ENCODE measurements around the gene PDP2.
"Not testable (repeated sequence)": the region's sequence is repeated elsewhere in the genome, so short reads cannot be mapped to it uniquely, and the experiment has no call there.

PDP2 gene

DNA sequence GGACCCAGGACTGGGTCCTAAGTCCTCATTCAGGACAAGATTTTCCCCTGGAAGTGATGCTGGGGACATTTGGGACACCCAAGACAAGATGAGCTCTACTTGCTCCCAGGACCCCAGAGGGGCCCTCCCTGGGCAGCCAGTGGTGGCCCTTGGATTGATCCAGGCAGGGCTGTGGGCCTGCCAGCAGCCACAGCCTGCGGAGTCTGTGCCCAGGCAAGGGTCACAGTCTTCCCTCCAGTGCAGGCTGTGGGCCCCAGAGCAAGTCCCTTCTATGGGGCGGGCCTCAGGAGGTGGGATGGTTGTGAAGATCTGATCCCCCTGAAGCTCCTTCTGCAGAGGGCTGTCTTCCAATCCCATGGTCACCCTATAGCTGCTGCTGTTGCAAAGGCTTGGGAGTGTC, 23.5 kb upstream of the PDP2 start:
- Histone ChIP-seq H3K27ac (ENCODE audit: low read length) (no peak overlapping the region), H3K4me3 (ENCODE audit: low read length) (no peak overlapping the region), H3K27me3 (ENCODE audit: insufficient read depth, low read length) (no peaks in the 10 kb centered on the region), H3K9me3 (ENCODE audit: insufficient read depth, low read depth, low read length) (no peaks in the 10 kb centered on the region), H3K36me3 (ENCODE audit: insufficient read depth, low read depth, low read length) (no peaks in the 10 kb centered on the region), H3K9ac (ENCODE audit: low read depth, low read length) (no peak overlapping the region), H3K4me1 (ENCODE audit: insufficient read depth, low read length) (no peaks in the 10 kb centered on the region)

DNA sequence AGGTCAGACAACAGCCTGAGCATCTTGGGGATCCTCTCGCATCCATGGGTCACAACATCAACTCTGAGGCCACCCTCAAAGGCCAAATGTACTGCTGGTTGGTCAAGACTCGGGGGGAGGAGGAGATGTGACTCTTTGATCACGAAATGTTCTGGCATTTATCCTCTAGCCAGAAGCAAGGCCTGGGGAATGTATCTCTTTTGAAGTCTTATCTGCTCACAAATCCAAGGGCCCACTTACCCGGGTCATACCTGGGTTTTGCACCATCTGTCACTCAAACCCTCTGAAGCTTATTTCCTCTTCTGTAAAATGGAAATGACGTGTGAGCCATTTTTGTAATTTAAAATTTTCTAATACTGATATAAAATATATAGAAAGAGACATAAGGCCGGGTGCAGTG, 22.9 kb upstream of the PDP2 start:
- no peak overlapping the region for H3K4me3 ChIP-seq (ENCODE audit: low read length)
- no peaks in the 10 kb centered on the region for H3K4me1 ChIP-seq (ENCODE audit: insufficient read depth, low read length)
- H3K9me3 ChIP-seq (ENCODE audit: insufficient read depth, low read depth, low read length), result no peaks in the 10 kb centered on the region
- no peak overlapping the region for H3K27ac ChIP-seq (ENCODE audit: low read length)
- no peak overlapping the region for H3K9ac ChIP-seq (ENCODE audit: low read depth, low read length)
- H3K27me3 ChIP-seq (ENCODE audit: insufficient read depth, low read length), result no peaks in the 10 kb centered on the region
- no peaks in the 10 kb centered on the region for H3K36me3 ChIP-seq (ENCODE audit: insufficient read depth, low read depth, low read length)

DNA sequence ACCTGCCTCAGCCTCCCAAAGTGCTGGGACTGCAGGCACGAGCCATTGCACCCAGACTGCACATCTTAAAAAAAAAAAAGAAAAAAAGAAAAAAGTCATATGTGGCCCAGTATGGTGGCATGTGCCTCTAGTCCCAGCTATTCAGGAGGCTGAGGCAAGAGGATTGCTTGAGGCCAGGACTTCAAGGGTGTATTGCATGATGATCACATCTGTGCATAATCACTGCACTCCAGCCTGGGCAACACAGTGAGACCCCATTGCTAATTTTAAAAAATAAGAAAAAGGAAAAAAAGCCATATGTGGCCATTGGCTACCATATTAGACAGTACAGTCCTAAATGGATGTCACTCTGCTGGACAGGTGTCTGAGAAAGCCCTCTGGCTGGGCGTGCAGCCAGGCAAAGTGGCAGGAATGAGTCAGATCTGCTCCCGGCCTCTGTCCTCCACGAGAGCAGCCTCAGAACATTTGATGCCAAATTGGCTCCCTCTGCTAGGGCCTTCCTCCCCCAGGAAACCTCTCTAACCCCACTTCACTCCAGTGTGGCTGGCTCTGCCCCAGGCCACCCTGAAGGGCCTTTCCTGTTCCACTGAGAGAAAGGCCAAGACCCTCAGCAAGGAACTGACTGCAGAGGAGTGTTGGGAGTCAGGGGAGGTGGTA, 21.4 kb upstream of the PDP2 start:
- Histone ChIP-seq H3K27ac (ENCODE audit: low read length) (no peak overlapping the region), H3K9ac (ENCODE audit: low read depth, low read length) (no peak overlapping the region), H3K36me3 (ENCODE audit: insufficient read depth, low read depth, low read length) (no peaks in the 10 kb centered on the region), H3K4me1 (ENCODE audit: insufficient read depth, low read length) (no peaks in the 10 kb centered on the region), H3K9me3 (ENCODE audit: insufficient read depth, low read depth, low read length) (no peaks in the 10 kb centered on the region), H3K27me3 (ENCODE audit: insufficient read depth, low read length) (no peaks in the 10 kb centered on the region), H3K4me3 (ENCODE audit: low read length) (no peak overlapping the region)

DNA sequence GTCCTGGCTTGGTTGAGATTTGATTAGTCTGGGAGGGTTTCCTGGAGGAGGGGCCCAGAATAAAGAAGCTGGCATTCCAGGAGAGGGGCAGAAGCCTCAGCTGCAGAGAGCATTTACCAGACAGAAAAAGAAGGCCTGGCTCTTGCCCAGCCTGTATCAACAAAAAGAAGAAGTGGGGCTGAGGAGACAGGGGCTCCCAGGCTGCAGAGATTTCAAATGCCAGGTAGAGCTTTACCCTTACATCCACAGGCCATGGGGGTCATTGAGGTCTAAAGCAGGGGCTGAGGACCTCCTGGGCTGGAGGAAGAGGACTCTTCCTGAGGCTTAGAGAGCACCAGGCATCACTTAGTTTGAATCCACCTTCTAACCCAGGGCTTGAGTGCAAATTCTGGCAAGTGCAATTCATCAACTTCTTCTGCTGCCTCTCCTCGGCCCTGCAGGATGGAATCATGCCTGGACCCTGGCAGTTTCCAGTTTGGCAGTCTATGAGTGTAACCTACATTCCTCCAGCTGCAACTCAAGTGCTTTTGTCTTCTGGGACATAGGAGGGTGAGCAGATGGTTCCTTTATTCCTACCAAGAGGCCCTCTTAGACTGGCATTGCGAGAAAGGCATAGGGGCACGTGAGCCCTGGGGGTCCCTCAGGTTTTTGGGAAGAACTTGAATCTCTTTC, 20.8 kb upstream of the PDP2 start:
- Histone ChIP-seq H3K4me3 (ENCODE audit: low read length) (no peak overlapping the region), H3K9ac (ENCODE audit: low read depth, low read length) (no peak overlapping the region), H3K27ac (ENCODE audit: low read length) (no peak overlapping the region), H3K9me3 (ENCODE audit: insufficient read depth, low read depth, low read length) (no peaks in the 10 kb centered on the region), H3K27me3 (ENCODE audit: insufficient read depth, low read length) (no peaks in the 10 kb centered on the region), H3K36me3 (ENCODE audit: insufficient read depth, low read depth, low read length) (no peaks in the 10 kb centered on the region), H3K4me1 (ENCODE audit: insufficient read depth, low read length) (no peaks in the 10 kb centered on the region)

DNA sequence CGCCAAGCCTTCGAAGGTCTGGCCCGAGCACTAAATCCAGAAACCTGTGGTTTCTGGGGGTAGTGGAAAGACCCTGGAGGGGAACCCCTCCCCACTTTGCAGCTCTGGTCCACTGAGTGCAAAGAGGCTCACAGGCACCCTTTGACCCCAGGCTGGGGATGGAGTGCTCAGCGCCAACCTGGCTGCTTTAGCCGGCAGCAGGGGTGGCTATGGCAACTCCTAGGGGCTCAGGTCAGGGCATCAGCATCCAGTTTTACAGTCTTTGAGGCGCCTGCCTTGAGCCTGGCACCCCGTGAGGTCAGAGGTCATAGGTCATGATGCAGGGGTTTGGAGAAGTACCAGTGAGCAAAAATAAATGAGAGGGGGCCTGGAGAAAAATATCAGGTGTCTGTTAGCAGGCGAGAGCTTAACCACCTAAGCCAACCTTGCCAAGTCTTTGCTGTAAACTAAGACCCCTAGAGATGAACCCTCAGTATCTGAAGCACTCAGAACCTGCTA, 18.2 kb upstream of the PDP2 start:
- Histone ChIP-seq H3K27me3 (ENCODE audit: insufficient read depth, low read length) (no peaks in the 10 kb centered on the region), H3K9me3 (ENCODE audit: insufficient read depth, low read depth, low read length) (no peaks in the 10 kb centered on the region), H3K4me1 (ENCODE audit: insufficient read depth, low read length) (no peaks in the 10 kb centered on the region), H3K4me3 (ENCODE audit: low read length) (no peak overlapping the region), H3K9ac (ENCODE audit: low read depth, low read length) (no peak overlapping the region), H3K27ac (ENCODE audit: low read length) (no peak overlapping the region), H3K36me3 (ENCODE audit: insufficient read depth, low read depth, low read length) (no peaks in the 10 kb centered on the region)

DNA sequence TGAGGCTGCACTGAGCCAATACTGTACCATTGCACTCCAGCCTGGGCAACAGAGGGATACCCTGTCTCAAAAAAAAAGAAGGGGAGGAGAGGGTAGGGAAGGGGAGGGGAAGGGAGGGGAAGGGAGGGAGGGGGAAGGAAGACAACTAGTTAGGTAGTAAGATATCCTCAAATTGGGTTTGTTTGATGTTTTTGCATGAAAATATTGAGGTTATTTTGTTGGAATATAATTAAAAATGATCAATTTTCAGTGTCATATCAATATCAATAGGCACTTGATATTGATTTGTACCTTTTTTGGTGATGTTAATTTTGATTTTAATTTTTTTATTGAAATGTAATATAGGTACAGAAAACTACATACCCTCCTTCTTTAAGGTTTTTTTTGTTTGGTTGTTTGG, 16.6 kb upstream of the PDP2 start:
- H3K9ac ChIP-seq (ENCODE audit: low read depth, low read length), result no peak overlapping the region
- no peaks in the 10 kb centered on the region for H3K4me1 ChIP-seq (ENCODE audit: insufficient read depth, low read length)
- H3K4me3 ChIP-seq (ENCODE audit: low read length), result no peak overlapping the region
- no peaks in the 10 kb centered on the region for H3K27me3 ChIP-seq (ENCODE audit: insufficient read depth, low read length)
- H3K36me3 ChIP-seq (ENCODE audit: insufficient read depth, low read depth, low read length), result no peaks in the 10 kb centered on the region
- H3K9me3 ChIP-seq (ENCODE audit: insufficient read depth, low read depth, low read length), result no peaks in the 10 kb centered on the region
- H3K27ac ChIP-seq (ENCODE audit: low read length), result no peak overlapping the region

DNA sequence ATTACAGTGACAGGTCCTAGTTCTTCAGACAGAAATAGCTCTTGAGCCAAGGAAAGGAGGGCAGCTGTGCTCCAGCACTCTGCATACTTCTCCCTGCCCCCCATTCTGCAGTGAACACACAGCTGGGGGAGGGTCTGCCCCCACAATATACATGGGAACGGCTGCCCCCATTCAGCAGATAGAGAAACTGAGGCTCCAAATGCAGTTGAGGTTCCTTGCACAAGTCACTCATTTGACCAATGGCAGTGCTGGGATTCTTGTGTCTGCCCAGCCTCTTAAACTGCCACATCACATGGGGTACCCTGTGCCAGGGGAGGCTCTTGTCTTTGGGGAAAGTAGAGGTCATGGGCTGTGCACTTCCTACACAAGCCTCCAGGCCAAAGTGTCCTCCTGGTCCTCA, 10.9 kb upstream of the PDP2 start:
- Histone ChIP-seq H3K27me3 (ENCODE audit: insufficient read depth, low read length) (no peaks in the 10 kb centered on the region), H3K9ac (ENCODE audit: low read depth, low read length) (no peak overlapping the region), H3K4me3 (ENCODE audit: low read length) (no peak overlapping the region), H3K27ac (ENCODE audit: low read length) (no peak overlapping the region), H3K4me1 (ENCODE audit: insufficient read depth, low read length) (no peaks in the 10 kb centered on the region), H3K36me3 (ENCODE audit: insufficient read depth, low read depth, low read length) (no peaks in the 10 kb centered on the region), H3K9me3 (ENCODE audit: insufficient read depth, low read depth, low read length) (no peaks in the 10 kb centered on the region)

DNA sequence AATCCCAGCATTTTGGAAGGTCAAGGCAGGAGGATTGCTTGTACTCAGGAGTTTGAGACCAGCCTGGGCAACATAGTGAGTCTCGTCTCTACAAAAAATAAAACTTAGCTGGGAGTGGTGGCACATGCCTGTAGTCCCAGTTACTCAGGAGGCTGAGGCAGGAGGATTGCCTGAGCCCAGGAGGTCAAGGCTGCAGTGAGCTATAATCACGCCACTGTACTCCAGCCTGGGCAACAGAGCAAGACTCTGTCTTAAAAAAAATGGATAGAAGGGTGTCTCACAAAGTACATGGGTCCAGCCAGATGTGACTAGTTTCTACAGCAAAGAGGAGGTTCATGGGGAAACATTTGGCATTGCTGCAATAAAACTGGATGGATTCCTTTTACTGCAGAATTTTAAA, 9.0 kb upstream of the PDP2 start:
- not testable (repeated sequence) for H3K4me1 ChIP-seq (ENCODE audit: insufficient read depth, low read length); H3K9me3 ChIP-seq (ENCODE audit: insufficient read depth, low read depth, low read length); H3K9ac ChIP-seq (ENCODE audit: low read depth, low read length); H3K27ac ChIP-seq (ENCODE audit: low read length); H3K36me3 ChIP-seq (ENCODE audit: insufficient read depth, low read depth, low read length); H3K4me3 ChIP-seq (ENCODE audit: low read length); H3K27me3 ChIP-seq (ENCODE audit: insufficient read depth, low read length)

DNA sequence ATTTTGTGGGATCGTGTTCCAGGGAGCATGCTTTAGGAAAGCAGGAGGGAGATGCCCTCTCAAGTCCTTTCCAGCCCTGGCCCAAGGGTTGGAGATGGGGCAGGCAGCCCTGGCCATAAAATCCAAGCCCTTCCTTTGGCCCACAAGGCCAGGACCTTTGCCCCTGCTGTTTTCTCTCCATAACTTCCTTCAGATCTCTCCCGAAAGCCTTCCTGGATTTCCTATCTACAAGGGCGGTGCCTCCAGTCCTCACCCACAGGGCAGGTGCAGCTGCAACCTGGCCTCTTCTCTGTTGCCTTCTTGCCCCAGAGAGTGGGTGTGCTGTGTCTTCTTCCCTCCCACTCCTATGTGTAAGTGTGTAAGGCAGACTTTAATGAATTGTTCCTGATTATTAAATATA, 8.5 kb upstream of the PDP2 start:
- H3K27me3 ChIP-seq (ENCODE audit: insufficient read depth, low read length), result no peaks in the 10 kb centered on the region
- no peaks in the 10 kb centered on the region for H3K36me3 ChIP-seq (ENCODE audit: insufficient read depth, low read depth, low read length)
- H3K4me3 ChIP-seq (ENCODE audit: low read length), result no peak overlapping the region
- H3K9me3 ChIP-seq (ENCODE audit: insufficient read depth, low read depth, low read length), result no peaks in the 10 kb centered on the region
- no peak overlapping the region for H3K27ac ChIP-seq (ENCODE audit: low read length)
- no peak overlapping the region for H3K9ac ChIP-seq (ENCODE audit: low read depth, low read length)
- no peaks in the 10 kb centered on the region for H3K4me1 ChIP-seq (ENCODE audit: insufficient read depth, low read length)

DNA sequence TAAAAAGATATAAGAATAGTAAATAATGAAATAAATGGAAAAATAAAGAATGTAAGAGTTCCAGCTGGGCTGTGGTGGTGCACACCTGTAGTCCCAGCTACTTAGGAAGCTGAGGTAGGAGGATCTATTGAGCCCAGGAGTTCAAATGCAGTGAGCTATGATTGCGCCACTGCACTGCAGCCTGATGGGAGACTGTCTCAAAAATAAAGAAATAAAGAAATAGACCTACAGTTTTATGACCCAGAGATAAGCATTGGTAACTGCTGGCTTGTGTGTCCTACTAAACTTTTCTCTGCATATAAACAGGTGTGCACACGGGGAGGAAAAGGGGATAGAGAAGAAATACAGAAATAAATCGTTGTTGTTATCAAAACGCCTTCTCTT, 7.8 kb upstream of the PDP2 start:
- H3K27me3 ChIP-seq (ENCODE audit: insufficient read depth, low read length), result no peaks in the 10 kb centered on the region
- peak overlapping the region; percentile 68; the same call in 1 of the 2 replicates for H3K9ac ChIP-seq (ENCODE audit: low read depth, low read length)
- no peak overlapping the region for H3K27ac ChIP-seq (ENCODE audit: low read length)
- H3K4me1 ChIP-seq (ENCODE audit: insufficient read depth, low read length), result no peaks in the 10 kb centered on the region
- peak overlapping the region; percentile 72 for H3K4me3 ChIP-seq (ENCODE audit: low read length)
- no peaks in the 10 kb centered on the region for H3K36me3 ChIP-seq (ENCODE audit: insufficient read depth, low read depth, low read length)
- H3K9me3 ChIP-seq (ENCODE audit: insufficient read depth, low read depth, low read length), result no peaks in the 10 kb centered on the region

DNA sequence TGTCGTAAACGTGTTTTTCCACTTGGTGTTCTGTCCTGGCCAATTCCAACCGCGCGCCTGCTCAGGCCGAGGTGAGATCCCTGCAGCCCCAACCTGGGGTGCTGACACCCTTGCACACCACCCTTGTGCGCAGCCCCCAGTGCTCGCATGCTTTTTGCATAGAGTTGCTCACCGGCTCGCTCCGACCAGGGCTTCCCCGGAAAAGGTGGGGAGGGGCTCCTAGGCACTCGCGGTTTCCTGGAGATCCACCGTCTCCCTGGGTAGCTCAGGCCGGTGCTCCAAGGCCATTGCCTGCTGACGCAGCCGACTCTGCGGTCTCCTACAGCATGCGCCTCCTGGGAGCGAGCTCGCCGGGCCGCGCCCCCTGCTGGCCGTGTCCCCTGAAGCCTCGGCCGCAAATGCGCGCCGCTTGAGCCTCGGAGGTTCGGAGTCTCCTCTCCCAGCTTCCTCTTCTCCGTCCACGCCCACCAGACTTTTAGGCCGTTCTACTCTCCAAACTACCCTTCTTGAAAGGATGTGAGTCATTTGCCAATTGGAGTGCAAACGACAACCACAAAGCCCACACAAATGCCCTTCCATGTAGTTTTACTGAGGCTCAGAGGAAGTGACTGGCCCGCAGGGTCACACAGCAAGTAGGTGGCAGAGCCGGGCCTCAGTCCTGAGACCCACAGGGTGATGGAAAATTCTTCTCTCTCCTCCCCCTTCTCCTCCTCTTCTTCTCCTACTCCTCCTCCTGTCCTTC, 7.2 kb upstream of the PDP2 start:
- Histone ChIP-seq H3K27ac (ENCODE audit: low read length) (no peak overlapping the region), H3K4me3 (ENCODE audit: low read length) (peak overlapping the region; percentile 72), H3K36me3 (ENCODE audit: insufficient read depth, low read depth, low read length) (no peaks in the 10 kb centered on the region), H3K9ac (ENCODE audit: low read depth, low read length) (peak overlapping the region; percentile 68; the same call in 1 of the 2 replicates), H3K9me3 (ENCODE audit: insufficient read depth, low read depth, low read length) (no peaks in the 10 kb centered on the region), H3K4me1 (ENCODE audit: insufficient read depth, low read length) (no peaks in the 10 kb centered on the region), H3K27me3 (ENCODE audit: insufficient read depth, low read length) (no peaks in the 10 kb centered on the region)

DNA sequence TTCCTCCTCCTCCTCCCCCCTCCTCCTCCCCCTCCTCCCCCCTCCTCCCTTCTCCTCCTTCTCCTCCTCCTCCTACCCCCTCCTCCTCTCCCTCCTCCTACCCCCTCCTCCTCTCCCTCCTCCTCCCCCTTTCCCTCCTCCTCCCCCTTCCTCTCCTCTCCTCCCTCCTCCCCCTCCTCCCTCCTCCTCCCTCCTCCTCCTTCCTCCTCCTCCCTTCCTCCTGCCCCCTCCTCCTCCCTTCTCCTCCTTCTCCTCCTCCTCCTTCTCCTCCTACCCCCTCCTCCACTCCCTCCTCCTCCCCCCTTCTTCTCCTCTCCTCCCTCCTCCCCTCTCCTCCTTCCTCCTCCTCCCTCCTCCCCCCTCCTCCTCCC, 6.6 kb upstream of the PDP2 start:
- Histone ChIP-seq H3K9ac (ENCODE audit: low read depth, low read length) (no peak overlapping the region), H3K4me3 (ENCODE audit: low read length) (no peak overlapping the region), H3K9me3 (ENCODE audit: insufficient read depth, low read depth, low read length) (no peaks in the 10 kb centered on the region), H3K27ac (ENCODE audit: low read length) (no peak overlapping the region), H3K36me3 (ENCODE audit: insufficient read depth, low read depth, low read length) (no peaks in the 10 kb centered on the region), H3K27me3 (ENCODE audit: insufficient read depth, low read length) (no peaks in the 10 kb centered on the region), H3K4me1 (ENCODE audit: insufficient read depth, low read length) (no peaks in the 10 kb centered on the region)
